HG02852 (cell line): ENCODE data around the gene FNBP1.
A peak's percentile ranks its signal among the peaks of the same experiment; 100 is the strongest.

Source experiments
- ATAC-seq: cut with Tn5 transposase; IDR thresholded peaks from one replicate; pipeline ENCODE4 v1.9.1; 2021; ENCODE audit warnings: mild to moderate bottlenecking, moderate library complexity; ENCODE audit not compliant: unreplicated experiment

The FNBP1 gene

DNA sequence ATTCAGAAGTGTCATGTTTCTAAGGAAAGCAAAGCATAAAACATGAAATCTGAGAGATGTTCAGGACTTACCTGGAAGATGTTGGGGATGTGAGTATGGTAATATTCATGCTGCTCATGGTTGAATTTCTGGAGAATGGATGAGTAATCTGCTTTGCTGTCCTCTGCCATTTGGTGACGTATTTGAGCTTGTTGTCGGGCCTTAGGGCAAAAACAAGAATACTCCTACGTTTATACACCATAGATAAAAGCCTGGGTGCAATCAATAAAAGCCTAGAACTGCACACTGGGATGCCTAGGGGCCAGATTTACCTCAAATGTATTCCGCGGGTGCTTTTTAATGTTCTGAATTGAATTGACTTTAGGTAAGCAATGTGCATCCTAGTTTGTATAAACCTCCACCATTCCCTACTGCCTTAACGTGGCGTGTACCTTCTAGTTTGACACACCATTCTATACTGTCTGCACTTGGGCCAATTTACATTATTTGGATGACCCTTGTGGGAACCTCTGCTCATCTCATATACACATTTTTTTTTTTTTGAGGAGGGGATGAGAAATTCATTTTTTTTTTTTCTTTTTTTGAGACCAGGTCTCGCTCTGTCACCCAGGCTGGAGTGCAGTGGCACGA, 113.4 kb downstream of the FNBP1 start:
- ATAC-seq, result no peak

- no peak for ATAC-seq
These were observed 119.4 kb downstream of the FNBP1 start for GRCh38 chr9:129923589-129923988.

DNA sequence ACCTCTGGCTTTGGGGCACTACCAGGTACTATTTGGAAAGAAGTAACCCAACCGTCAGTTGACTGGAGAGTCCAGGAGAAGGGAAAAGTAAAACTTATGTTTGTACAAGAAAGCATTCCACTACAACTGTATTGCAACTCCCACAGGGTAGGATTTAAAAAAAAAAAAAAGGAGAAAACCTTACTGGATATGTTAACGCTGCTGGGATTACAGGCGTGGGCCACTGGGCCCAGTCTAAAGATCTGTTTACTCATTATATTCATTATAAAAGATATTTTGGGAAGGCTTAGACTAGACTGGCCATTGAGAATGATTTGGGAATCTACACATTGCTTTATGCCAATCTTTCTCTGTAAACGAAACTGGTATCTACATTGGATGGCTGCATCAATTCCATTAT, 121.1 kb downstream of the FNBP1 start:
- no peak for ATAC-seq

- no peak for ATAC-seq
These were observed 123.1 kb downstream of the FNBP1 start for GRCh38 chr9:129919841-129920240.

GRCh38 chr9:129919277-129919676, 123.7 kb downstream of the FNBP1 start:
- ATAC-seq, result no peak

GRCh38 chr9:129918296-129918950, 124.6 kb downstream of the FNBP1 start:
- ATAC-seq, result no peak

DNA sequence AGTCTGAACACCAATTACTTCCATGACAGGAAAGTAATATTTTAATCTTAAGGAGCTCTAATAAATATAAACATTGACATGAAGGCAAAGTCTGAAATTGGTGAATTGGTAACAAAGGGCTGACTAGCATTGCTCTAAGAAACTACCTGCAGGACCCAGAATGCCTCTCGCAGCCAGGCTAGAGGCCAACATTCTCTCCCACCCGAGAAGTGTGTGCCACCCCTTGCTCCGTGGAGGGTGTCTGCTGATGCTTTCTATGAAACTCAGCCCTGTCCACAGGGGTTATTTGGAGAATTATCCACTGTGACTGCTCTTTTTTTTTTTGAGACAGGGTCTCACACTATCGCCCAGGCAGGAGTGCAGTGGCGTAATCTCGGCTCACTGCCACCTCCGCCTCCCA, 126.3 kb downstream of the FNBP1 start:
- no peak for ATAC-seq

GRCh38 chr9:129914051-129914450, 128.9 kb downstream of the FNBP1 start:
- no peak for ATAC-seq

- no peak for ATAC-seq
These were observed 132.1 kb downstream of the FNBP1 start for GRCh38 chr9:129910628-129911567.

DNA sequence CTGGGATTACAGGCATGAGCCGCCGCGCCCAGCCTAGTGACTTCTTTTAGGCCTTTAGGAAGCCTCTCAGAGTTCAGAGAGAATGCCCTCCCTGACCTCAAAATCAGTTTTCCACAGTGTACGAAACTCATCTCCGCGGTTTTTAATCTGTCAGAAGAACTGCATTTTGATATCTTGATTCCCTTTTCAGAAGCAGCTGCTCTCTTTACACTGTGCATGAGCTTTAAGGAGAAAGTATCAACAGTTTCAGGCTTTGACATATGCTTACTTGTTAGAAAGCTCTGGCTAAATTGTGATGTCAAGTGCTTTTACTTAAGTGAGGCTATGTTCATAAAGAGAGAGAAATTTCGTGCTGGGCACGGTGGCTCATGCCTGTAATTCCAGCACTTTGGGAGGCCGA, 133.1 kb downstream of the FNBP1 start:
- no peak for ATAC-seq

GRCh38 chr9:129908906-129909305, 134.1 kb downstream of the FNBP1 start:
- no peak for ATAC-seq

- ATAC-seq, result no peak
These were observed 135.8 kb downstream of the FNBP1 start for GRCh38 chr9:129907201-129907600.

GRCh38 chr9:129906298-129906697, 136.7 kb downstream of the FNBP1 start:
- ATAC-seq, result no peak

DNA sequence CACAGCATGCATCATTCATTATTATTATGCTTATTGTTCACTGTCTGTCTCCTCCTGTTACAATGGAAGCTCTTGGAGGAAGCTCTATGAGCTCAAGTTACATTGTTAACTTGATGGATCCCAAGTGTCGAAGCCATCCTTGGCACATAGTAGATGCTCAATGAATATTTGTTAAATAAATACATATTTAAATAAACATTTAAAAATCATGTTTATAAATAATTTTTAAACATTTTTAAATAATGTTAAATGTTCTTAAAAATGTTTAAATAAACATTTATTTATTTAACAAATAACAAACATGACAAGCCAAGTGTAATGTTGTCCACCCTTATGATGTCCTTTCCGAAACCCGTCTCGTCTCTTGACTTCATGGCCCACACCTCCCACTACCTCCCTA, 138.3 kb downstream of the FNBP1 start:
- ATAC-seq, result no peak

DNA sequence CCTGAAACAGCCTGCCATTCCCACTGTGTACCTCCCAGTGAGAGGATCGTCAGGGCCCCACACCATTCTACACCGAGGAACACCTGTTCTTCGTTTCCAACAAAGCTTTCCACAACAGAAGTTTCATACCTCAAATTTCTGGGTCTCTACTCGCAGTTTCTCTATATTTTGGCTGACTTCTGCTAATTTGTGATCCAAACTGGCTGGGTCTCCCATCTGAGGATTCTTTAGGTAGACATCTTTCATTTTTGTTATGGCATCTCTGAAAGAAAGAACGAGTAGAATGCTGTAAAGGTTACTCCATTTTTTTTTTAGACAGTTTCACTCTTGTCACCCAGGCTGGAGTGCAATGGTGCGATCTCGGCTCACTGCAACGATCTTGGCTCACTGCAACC, 140.3 kb downstream of the FNBP1 start:
- no peak for ATAC-seq

- no peak for ATAC-seq
These were observed 140.8 kb downstream of the FNBP1 start for GRCh38 chr9:129901993-129902739.

- peak; percentile 79 for ATAC-seq
These were observed 142.5 kb downstream of the FNBP1 start for GRCh38 chr9:129900263-129901027.

DNA sequence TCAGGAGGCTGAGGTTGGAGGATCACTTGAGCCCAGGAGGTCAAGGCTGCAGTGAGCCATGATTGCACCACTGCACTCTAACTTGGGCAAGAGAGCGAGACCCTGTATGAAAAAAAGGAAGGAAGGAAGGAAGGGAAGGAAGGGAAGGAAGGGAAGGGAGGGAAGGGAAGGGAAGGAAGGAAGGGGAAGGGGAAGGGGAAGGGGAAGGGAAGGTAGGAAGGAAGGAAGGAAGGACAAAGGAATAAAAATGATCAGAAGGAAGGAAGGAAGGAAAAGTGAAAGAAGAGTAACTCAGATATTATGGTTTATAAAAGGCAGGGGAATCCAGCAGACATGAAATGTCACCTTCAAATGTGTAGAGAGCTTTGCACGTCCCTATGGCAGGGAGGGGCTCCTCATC, 143.4 kb downstream of the FNBP1 start:
- ATAC-seq, result no peak

GRCh38 chr9:129898185-129898584, 144.8 kb downstream of the FNBP1 start:
- no peak for ATAC-seq

DNA sequence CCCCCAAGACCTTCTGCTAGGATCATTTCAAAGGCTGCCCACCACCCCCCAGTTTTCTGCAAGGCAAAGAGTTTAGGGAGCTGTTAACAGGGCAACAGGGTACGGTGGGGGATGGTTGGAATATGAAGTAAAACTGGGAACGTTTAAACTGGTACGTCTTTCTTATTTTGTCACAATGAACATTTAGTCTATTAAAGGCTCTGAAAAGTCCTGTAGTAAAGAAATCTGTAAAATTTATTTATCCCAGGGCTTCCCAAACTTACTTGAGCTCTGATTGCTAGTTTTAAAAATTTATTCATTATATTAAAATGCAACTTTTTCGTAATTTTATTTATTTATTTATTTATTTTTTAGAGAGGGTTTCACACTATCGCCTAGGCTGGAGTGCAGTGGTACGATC, 145.7 kb downstream of the FNBP1 start:
- ATAC-seq, result no peak
